Left lung (tissue), 10 donors: ENCODE measurements around the gene SGK2. TPM values are rescaled to one million over a fixed set of nuclear protein-coding genes. Genes with fewer than 3 reads are reported as not detected.
"Not testable (repeated sequence)": the region's sequence is repeated elsewhere in the genome, so short reads cannot be mapped to it uniquely, and the experiment has no call there.

Experiments used
- ATAC-seq: fragments of 200-7000 bp; cut with Tn5 transposase; one replicate; pipeline ENCODE4 v1.9.1; 2020; ENCODE audit warnings: moderate library complexity
- DNase-seq, 4 donors: peaks; one replicate each; pipeline ENCODE4 v3.0.0-alpha.2; 2013 to 2020
- H3K27ac ChIP-seq, 2 donors: fragments of 200-600 bp; sonication (generic) in 1 of 2; one replicate each; pipeline versions ENCODE4 v1.5.0 to v1.8.0; 2020 to 2021
- H3K27me3 ChIP-seq, 2 donors: fragments of 200-600 bp; sonication (generic) in 1 of 2; one replicate each; pipeline versions ENCODE4 v1.5.0 to v1.8.0; 2020 to 2021
- H3K36me3 ChIP-seq, 2 donors: fragments of 200-600 bp; sonication (generic) in 1 of 2; one replicate each; pipeline versions ENCODE4 v1.5.0 to v1.8.0; 2020 to 2021
- H3K4me1 ChIP-seq, 2 donors: fragments of 200-600 bp; one replicate each; pipeline ENCODE4 v1.8.0; 2021
- H3K4me3 ChIP-seq, 2 donors: fragments of 200-600 bp; sonication (generic) in 1 of 2; one replicate each; pipeline versions ENCODE4 v1.5.0 to v1.8.0; 2020 to 2021; ENCODE audit warnings: mild to moderate bottlenecking in 1 of 2
- H3K9me3 ChIP-seq, 2 donors: fragments of 200-600 bp; sonication (generic) in 1 of 2; one replicate each; pipeline versions ENCODE4 v1.5.0 to v1.8.0; 2020 to 2021
- intact Hi-C, 2 donors: fragments of 100-400 bp; cut with DNase I; formaldehyde crosslinking; loops; one replicate each; pipeline versions ENCODE4 v1.11.2 to v1.14.2; 2022
- polyA plus RNA-seq, 6 donors: library from polyadenylated mRNA; unstranded; fragments of 120-200 nt; gene quantifications; one replicate each; pipeline ENCODE4 v1.2.1, GENCODE V29; 2013; ENCODE audit not compliant: insufficient read length in 6 of 6
- total RNA-seq, 2 donors: library from RNA; stranded (reverse); fragmentation: NEBNext Ultra II Directional; extraction: Animal tissue kit (Norgen Biotek cat#: 25700); gene quantifications; one replicate each; pipeline ENCODE4 v1.2.1, GENCODE V29; 2021
- TF ChIP-seq, protein P1 (sequence below), 2 donors: fragments of 200-600 bp; sonication (generic) in 1 of 2; IDR thresholded peaks; one replicate each; pipeline versions ENCODE4 v1.5.0 to v1.8.0; 2021; ENCODE audit warnings: antibody characterized with exemption in 2 of 2
- donor health status: DM: no; HTN: yes; CAD: no.
- donor health status: DM: no; HTN: no; CAD: no.

Gene SGK2
- total and polyA plus RNA-seq, 8 donors: 0.39 to 13.2 (median 10.4) TPM

DNA sequence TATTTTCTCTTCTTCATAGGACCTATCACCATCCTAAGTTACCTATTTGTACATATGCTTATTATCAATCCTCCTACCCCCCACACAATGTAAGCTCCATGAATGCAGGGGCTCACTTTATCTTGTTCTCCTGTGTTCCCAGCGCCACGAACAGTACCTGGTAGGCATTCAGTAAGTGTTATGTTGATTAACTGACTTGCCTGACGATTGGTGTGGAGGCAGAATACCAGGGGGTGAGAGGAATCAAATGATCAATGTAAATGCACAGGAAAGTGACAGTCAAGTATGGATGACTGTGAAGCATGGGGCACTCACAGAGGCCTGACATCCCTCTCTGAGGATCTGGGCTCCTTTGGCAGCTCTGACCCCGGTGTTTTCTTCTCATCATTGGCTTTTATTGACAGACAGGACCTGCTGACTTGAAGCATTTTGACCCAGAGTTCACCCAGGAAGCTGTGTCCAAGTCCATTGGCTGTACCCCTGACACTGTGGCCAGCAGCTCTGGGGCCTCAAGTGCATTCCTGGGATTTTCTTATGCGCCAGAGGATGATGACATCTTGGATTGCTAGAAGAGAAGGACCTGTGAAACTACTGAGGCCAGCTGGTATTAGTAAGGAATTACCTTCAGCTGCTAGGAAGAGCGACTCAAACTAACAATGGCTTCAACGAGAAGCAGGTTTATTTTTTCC is 25.8 kb downstream of the SGK2 start:
- H3K36me3 ChIP-seq: no peaks in the 10 kb centered on the region
- no peaks in the 10 kb centered on the region for H3K9me3 ChIP-seq
- no peak overlapping the region for H3K4me3 ChIP-seq
- TF ChIP-seq, protein P1, sequence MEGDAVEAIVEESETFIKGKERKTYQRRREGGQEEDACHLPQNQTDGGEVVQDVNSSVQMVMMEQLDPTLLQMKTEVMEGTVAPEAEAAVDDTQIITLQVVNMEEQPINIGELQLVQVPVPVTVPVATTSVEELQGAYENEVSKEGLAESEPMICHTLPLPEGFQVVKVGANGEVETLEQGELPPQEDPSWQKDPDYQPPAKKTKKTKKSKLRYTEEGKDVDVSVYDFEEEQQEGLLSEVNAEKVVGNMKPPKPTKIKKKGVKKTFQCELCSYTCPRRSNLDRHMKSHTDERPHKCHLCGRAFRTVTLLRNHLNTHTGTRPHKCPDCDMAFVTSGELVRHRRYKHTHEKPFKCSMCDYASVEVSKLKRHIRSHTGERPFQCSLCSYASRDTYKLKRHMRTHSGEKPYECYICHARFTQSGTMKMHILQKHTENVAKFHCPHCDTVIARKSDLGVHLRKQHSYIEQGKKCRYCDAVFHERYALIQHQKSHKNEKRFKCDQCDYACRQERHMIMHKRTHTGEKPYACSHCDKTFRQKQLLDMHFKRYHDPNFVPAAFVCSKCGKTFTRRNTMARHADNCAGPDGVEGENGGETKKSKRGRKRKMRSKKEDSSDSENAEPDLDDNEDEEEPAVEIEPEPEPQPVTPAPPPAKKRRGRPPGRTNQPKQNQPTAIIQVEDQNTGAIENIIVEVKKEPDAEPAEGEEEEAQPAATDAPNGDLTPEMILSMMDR (IDR thresholded peaks at IDR 0.05): no peak
- no peaks in the 10 kb centered on the region for H3K27me3 ChIP-seq
- DNase-seq (peak in 2 of 4 donors; percentile 53 to 71), ATAC-seq (peak; percentile 84)
- peaks cover 4 to 12% of the 10 kb centered on the region in 2 donors for H3K4me1 ChIP-seq
- peak overlapping the region in 1 of 2 donors; percentile 23 for H3K27ac ChIP-seq
- intact Hi-C loops: no loop called here

DNA sequence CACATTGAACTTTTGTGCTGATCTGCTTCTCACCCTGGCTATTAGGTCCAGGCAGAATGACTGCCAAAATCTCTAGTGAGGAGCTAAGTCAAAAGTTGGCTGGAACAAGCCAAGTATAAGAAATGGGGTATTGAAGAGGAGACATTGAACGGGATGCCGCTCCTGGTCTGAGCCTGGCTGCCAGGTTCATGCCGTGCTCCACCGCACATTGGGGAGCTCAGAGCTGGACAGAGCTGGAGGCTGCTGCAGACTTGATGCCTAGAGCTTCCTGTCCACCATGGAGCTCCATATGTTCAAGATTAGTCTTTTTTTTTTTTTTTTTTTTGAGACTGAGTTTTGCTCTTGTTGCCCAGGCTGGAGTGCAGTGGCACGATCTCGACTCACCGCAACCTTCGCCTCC is 27.8 kb downstream of the SGK2 start:
- H3K36me3 ChIP-seq: no peaks in the 10 kb centered on the region
- no peaks in the 10 kb centered on the region for H3K27me3 ChIP-seq
- H3K9me3 ChIP-seq: no peaks in the 10 kb centered on the region
- no peak overlapping the region for H3K27ac ChIP-seq
- TF ChIP-seq, protein P1 (IDR thresholded peaks at IDR 0.05): no peak
- DNase-seq: no peak
- ATAC-seq: no peak
- peaks cover 4 to 23% of the 10 kb centered on the region in 2 donors for H3K4me1 ChIP-seq
- intact Hi-C loops: no loop called here
- H3K4me3 ChIP-seq: no peak overlapping the region

DNA sequence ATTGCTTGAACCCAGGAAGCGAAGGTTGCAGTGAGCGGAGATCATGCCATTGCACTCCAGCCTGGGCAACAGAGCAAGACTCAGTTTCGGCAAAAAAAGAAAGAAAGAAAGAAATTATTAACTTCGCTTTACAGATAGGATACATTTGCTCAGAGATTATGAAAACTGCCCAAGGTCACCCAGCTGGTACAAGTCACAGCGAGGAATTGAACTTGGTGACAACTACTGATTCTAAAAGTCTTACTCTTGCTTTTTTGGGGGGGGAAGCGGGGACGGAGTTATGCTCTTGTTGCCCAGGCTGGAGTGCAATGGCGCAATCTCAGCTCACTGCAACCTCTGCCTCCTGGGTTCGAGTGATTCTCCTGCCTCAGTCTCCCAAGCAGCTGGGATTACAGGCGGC is 29.7 kb downstream of the SGK2 start:
- H3K4me3 ChIP-seq, H3K36me3 ChIP-seq, H3K27ac ChIP-seq, H3K9me3 ChIP-seq, H3K27me3 ChIP-seq, DNase-seq, intact Hi-C loops, ATAC-seq: not testable (repeated sequence)
- peaks cover 4 to 29% of the 10 kb centered on the region in 2 donors for H3K4me1 ChIP-seq

DNA sequence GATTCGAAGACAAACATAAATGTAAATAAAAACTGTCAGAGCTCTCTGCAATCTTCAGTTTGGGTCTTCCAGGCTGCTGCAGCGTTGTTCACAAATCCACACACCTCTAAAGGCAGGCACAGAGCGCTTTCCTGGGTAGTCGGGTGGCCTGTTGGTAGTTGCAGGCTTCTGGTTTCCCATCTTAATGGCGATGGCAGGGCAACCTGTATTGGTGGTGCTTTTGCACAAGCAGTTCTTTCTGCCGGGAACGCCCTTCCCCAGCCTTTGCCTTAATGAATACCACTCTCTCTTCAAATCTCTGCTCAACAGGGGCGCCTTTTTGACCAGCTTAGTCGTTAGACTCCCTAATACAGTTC is 31.2 kb downstream of the SGK2 start:
- DNase-seq (peak in 1 of 4 donors; percentile 5), ATAC-seq (peak; percentile 4)
- Histone ChIP-seq H3K4me3 (peak overlapping the region; percentile 91 to 92), H3K27me3 (no peaks in the 10 kb centered on the region), H3K36me3 (peaks cover 0 to 5% of the 10 kb centered on the region in 2 donors), H3K27ac (peak overlapping the region; percentile 77 to 90), H3K9me3 (no peaks in the 10 kb centered on the region), H3K4me1 (peaks cover 4 to 17% of the 10 kb centered on the region in 2 donors)
- intact Hi-C loops: no loop called here
- TF ChIP-seq, protein P1 (IDR thresholded peaks at IDR 0.05): no peak

DNA sequence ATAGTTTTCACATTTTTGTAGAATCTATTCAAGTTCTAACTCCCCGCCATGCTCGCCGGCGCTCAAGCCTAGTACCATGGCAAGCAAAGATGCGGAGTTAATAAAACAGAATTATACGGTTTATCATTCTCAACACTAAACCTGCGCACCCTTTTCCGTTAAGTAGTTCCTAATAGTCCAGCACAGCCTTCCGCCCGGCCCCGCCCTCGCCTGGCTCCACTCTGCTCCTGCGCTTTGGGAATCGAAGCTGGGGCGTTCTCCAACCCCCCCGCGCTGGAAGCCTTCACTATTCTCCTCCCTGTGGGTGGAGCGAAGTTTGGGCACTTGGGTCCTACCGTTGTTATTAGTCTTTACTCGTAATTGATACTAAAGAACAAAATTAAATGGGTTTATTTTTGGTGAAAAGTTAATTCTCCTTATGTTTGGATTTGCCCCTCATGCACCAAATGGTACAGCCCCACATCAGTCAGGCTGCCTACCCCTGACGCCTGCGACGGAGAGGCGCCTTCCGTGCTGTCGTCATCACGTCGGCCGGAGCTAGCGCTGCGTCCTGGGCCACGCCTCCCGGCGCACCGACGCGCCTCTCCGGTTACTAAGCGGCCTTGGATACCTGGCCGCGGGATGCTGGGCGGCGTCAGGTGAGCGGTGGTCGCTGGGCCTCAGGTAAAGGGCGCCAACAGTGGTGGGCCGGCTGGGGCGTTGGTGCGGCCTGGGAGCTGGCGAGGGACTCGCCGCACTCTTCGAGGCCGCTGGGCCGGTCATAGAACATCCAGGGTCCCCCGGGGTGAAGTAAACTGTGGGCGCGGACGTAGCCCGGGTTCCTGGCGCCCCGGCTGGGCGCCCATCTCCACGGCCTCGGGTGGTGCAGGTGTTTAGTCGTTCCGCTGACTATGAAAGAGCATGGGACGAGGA is 31.8 kb downstream of the SGK2 start, which contains the start of gene IFT52:
Gene IFT52 (plus strand): TSS at position 546 of the 912 bp plus-strand sequence. CDS start 3,762 bp downstream, outside the sequence.
- Histone ChIP-seq H3K27ac (peak within 1 kb of the TSS; percentile 77 to 90), H3K4me1 (peaks cover 0 to 17% of the 10 kb centered on the region in 2 donors), H3K4me3 (peak within 1 kb of the TSS; percentile 91 to 92), H3K27me3 (no peaks in the 10 kb centered on the region), H3K36me3 (peaks cover 0 to 11% of the 10 kb centered on the region in 2 donors), H3K9me3 (no peaks in the 10 kb centered on the region)
- ATAC-seq (peak; percentile 99), DNase-seq (peak; percentile 95 to 98 (median 96))
- intact Hi-C loops: no loop called here
- TF ChIP-seq, protein P1 (IDR thresholded peaks at IDR 0.05): no peak

DNA sequence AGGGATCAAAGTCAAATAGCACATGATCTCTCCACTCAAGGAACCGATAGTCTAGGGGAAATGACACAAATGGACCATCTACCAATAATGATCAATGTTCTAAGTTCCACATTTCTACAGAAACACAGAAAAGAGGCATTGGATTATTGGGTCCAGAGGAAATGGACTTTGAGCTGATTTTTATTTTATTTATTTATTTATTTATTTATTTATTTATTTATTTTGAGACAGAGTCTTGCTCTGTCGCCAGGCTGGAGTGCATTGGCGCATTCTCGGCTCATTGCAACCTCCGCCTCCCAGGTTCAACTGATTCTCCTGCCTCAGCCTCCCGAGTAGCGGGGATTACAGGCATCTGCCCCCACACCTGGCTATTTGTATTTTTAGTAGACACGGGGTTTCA is 43.1 kb downstream of the SGK2 start:
- intact Hi-C loops, H3K27ac ChIP-seq, DNase-seq, H3K4me3 ChIP-seq, H3K27me3 ChIP-seq, H3K4me1 ChIP-seq, H3K9me3 ChIP-seq, ATAC-seq: not testable (repeated sequence)
- H3K36me3 ChIP-seq: peaks cover 0 to 53% of the 10 kb centered on the region in 2 donors
